ENCODE measurements around the gene RXRA. TPM values are rescaled to one million over a fixed set of nuclear protein-coding genes. Genes with fewer than 3 reads are reported as not detected.
A peak's percentile ranks its signal among the peaks of the same experiment; 100 is the strongest.

RXRA gene
- total and polyA plus RNA-seq, 2 of the 13 experiments (the other 11 are each of a cell fraction or from before 2014, with no cell fraction given): 18.9 to 29.2 TPM

GRCh38 chr9:134369416-134370212, 43.4 kb downstream of the RXRA start (continued):
- TF ChIP-seq, protein P1, sequence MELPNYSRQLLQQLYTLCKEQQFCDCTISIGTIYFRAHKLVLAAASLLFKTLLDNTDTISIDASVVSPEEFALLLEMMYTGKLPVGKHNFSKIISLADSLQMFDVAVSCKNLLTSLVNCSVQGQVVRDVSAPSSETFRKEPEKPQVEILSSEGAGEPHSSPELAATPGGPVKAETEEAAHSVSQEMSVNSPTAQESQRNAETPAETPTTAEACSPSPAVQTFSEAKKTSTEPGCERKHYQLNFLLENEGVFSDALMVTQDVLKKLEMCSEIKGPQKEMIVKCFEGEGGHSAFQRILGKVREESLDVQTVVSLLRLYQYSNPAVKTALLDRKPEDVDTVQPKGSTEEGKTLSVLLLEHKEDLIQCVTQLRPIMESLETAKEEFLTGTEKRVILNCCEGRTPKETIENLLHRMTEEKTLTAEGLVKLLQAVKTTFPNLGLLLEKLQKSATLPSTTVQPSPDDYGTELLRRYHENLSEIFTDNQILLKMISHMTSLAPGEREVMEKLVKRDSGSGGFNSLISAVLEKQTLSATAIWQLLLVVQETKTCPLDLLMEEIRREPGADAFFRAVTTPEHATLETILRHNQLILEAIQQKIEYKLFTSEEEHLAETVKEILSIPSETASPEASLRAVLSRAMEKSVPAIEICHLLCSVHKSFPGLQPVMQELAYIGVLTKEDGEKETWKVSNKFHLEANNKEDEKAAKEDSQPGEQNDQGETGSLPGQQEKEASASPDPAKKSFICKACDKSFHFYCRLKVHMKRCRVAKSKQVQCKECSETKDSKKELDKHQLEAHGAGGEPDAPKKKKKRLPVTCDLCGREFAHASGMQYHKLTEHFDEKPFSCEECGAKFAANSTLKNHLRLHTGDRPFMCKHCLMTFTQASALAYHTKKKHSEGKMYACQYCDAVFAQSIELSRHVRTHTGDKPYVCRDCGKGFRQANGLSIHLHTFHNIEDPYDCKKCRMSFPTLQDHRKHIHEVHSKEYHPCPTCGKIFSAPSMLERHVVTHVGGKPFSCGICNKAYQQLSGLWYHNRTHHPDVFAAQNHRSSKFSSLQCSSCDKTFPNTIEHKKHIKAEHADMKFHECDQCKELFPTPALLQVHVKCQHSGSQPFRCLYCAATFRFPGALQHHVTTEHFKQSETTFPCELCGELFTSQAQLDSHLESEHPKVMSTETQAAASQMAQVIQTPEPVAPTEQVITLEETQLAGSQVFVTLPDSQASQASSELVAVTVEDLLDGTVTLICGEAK (IDR thresholded peaks at IDR 0.05): no peak
- TF ChIP-seq, protein P1 (CRISPR knock-in tag; IDR thresholded peaks at IDR 0.05): no peak
- TF ChIP-seq, protein P2, sequence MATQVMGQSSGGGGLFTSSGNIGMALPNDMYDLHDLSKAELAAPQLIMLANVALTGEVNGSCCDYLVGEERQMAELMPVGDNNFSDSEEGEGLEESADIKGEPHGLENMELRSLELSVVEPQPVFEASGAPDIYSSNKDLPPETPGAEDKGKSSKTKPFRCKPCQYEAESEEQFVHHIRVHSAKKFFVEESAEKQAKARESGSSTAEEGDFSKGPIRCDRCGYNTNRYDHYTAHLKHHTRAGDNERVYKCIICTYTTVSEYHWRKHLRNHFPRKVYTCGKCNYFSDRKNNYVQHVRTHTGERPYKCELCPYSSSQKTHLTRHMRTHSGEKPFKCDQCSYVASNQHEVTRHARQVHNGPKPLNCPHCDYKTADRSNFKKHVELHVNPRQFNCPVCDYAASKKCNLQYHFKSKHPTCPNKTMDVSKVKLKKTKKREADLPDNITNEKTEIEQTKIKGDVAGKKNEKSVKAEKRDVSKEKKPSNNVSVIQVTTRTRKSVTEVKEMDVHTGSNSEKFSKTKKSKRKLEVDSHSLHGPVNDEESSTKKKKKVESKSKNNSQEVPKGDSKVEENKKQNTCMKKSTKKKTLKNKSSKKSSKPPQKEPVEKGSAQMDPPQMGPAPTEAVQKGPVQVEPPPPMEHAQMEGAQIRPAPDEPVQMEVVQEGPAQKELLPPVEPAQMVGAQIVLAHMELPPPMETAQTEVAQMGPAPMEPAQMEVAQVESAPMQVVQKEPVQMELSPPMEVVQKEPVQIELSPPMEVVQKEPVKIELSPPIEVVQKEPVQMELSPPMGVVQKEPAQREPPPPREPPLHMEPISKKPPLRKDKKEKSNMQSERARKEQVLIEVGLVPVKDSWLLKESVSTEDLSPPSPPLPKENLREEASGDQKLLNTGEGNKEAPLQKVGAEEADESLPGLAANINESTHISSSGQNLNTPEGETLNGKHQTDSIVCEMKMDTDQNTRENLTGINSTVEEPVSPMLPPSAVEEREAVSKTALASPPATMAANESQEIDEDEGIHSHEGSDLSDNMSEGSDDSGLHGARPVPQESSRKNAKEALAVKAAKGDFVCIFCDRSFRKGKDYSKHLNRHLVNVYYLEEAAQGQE (IDR thresholded peaks at IDR 0.05; ENCODE audit: borderline replicate concordance in 1 of 2, low read depth in 1 of 2, low read length in 2 of 2): no peak
- TF ChIP-seq ZNF138 (CRISPR knock-in tag; IDR thresholded peaks at IDR 0.05; ENCODE audit: low read depth): no peak
- no peak for TF ChIP-seq KMT2B (CRISPR knock-in tag; IDR thresholded peaks at IDR 0.05)
- no peak for TF ChIP-seq PCBP2 (optimal IDR thresholded peaks at IDR 0.05; ENCODE audit: low read depth, low read length, poor library complexity, severe bottlenecking)
- TF ChIP-seq ZNF101 (CRISPR knock-in tag; IDR thresholded peaks at IDR 0.05; ENCODE audit: borderline replicate concordance, low read depth): no peak
- peak; percentile 72 for TF ChIP-seq MED1 (CRISPR knock-in tag; IDR thresholded peaks at IDR 0.05)
- TF ChIP-seq DR1 (CRISPR knock-in tag; IDR thresholded peaks at IDR 0.05): no peak
- TF ChIP-seq, protein P3, sequence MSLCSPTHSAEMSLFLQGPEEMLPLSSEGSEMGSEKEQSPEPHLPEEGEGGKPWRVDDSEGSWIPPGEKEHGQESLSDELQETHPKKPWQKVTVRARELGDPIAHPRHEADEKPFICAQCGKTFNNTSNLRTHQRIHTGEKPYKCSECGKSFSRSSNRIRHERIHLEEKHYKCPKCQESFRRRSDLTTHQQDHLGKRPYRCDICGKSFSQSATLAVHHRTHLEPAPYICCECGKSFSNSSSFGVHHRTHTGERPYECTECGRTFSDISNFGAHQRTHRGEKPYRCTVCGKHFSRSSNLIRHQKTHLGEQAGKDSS (CRISPR knock-in tag; IDR thresholded peaks at IDR 0.05; ENCODE audit: borderline replicate concordance, low read depth): peak; percentile 68; the same call in 1 of the 2 replicates
- no peak for TF ChIP-seq RORA (CRISPR knock-in tag; IDR thresholded peaks at IDR 0.05)
- TF ChIP-seq EED (CRISPR knock-in tag; IDR thresholded peaks at IDR 0.05): no peak
